Fibroblast of skin of left quadriceps (primary cell): ENCODE measurements around the gene DAPK1.
"Not testable (repeated sequence)": the region's sequence is repeated elsewhere in the genome, so short reads cannot be mapped to it uniquely, and the experiment has no call there.

Experiments
- DNase-seq, 2 experiments: peaks; one replicate each; pipeline ENCODE4 v3.0.0-alpha.2; 2013; ENCODE audit warnings: low read depth in 2 of 2

DAPK1 gene

DNA sequence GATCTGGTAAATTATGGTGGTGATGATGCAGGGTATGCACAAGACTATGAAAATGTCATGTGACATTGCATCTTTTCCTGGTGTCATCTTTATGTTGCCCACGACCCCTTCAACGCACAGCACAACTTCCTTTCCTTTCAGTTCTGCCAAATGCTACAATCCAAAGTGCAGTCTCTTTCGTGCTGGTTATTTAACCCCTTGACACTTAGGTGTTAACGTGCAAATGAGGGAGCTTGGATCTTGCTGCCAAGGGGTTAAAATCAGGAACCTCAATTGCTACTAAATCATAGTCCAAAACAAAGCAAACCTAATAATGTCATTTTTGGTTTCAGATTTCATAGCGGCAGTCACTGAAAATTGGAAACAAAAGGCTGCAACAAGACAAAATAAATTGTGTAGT is 244.2 kb downstream of the DAPK1 start:
- no peak for DNase-seq

DNA sequence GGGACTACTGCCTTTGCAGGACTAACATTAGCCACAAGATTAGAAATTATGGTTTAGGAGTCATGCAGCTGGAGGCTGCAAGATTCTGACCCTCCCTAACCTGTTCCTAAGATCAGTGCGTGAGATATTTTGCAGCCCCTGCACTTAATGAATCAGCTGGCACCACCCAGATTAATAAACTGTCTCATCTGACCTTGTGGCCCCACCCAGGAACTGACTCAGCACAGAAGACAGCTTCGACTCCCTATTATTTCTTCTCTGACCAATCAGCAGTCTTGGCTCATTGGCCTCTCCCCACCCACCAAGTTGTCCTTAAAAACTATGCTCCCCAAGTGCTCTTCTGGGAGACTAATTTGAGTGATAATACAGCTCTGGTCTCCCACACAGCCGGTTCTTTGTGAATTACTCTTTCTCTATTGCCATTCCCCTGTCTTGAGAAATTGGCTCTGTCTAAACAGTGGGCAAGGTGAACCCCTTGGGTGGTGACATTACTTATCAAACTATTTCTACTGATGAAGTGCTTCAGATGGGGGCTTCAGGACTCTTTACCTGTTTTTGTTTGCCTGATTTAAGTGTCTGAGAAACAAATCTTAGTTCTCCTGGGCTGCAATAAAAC is 245.3 kb downstream of the DAPK1 start:
- no peak for DNase-seq

DNA sequence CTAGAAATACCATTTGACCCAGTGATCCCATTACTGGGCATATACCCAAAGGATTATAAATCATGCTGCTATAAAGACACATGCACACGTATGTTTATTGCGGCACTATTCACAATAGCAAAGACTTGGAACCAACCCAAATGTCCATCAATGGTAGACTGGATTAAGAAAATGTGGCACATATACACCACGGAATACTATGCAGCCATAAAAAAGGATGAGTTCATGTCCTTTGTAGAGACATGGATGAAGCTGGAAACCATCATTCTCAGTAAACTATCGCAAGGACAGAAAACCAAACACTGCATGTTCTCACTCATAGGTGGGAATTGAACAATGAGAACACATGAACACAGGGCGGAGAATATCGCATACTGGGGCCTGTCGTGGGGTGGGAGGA is 246.6 kb downstream of the DAPK1 start:
- not testable (repeated sequence) for DNase-seq

DNA sequence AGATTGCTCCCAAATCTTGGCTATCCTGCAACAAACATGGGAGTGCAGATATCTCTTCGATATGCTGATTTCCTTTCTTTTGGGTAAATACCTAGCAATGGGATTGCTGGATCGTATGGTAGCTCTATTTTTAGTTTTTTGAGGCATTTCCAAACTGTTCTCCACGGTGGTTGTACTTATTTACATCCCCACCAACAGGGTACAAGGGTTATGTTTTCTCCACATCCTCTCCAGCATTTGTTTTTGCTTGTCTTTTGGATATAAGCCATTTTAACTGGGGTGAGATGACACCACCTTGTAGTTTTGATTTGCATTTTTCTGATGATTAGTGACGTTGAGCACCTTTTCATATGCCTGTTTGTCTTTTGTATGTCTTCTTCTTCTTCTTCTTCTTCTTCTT is 248.5 kb downstream of the DAPK1 start:
- no peak for DNase-seq

DNA sequence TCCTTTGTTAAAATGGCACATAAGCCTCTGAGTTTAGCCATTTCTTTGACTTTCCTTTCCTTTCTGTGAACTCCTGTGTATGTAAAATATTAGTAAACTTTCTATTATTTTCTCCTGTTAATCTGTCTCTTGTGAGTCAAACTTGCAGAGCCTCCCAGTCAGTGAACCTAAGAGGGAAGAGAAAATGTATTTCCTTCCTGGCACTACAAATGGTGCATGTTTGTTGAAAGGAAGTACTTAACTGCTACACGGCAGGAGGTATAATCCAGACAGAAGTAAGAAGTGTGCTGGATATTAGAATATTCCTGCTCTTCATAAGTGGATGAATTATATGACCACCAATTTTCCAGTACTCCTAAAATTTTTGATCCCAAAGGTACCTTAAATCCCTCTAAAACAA is 251.2 kb downstream of the DAPK1 start:
- DNase-seq = no peak

DNA sequence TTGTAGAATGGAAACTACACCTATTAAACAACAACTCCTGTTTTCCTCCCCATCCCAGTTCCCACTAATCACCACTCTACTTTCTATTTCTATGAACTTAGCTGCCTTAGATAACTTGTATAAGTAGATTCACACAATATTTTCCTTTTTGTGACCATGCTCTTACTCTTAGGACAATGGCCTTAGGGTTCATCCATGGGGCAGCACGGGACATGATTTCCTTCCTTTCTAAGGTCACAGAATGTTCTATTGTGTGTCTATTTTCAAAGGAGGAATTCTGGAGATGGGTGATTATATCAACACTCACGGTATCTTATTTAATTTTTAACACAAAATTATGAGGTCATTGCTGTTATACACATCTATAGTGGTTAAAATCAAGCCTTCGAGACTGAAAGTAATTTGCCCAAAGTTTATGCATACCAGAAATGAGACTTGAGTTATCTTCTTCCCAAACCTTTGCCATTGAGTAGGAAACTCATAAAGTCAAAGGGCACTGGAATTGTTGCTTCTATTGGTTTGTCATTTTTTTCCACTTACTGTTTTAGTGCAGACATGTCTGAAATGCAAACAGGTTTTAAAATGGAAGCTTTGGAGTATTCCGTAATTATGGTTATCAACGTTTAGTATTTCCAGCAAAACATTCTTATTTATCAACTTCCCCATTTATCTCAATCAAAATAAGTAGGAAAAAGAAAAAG is 251.8 kb downstream of the DAPK1 start:
- no peak for DNase-seq

DNA sequence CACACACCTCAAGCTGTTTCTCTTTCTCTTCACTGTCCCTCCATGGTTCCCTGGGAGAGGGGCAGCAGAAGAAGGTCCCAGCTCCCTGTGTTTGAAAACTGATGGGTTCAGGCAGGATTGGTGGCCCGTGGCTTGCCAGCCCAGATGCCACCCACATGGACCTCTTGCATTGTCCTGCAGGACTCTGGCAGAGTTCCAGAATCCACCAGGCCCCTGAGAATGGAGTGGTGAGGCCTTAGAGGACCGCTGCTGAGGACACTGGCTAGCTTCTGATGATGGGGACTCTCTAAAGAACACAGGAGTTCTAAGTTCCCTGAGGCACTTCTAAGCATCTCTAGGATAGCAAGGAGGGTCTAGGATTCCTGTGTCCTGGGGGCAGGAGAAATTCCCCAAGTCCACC is 253.1 kb downstream of the DAPK1 start:
- no peak for DNase-seq

DNA sequence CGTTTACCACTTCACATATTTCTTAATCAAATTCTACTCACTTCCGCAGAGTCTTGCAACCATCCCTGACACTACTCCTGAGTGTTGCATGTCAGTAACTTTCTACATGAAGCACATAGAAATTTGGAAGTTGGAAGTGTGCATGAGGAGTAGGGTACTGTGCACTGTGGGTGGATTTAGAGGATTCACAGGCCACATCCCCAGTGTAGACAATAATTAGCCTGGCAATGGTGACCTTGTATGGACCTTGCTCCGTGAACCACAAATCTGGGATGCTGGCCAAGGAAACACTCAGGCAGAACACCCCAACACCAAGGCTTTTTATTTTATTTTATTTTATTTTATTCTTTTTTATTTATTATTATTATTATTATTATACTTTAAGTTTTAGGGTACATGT is 253.8 kb downstream of the DAPK1 start:
- DNase-seq = no peak

DNA sequence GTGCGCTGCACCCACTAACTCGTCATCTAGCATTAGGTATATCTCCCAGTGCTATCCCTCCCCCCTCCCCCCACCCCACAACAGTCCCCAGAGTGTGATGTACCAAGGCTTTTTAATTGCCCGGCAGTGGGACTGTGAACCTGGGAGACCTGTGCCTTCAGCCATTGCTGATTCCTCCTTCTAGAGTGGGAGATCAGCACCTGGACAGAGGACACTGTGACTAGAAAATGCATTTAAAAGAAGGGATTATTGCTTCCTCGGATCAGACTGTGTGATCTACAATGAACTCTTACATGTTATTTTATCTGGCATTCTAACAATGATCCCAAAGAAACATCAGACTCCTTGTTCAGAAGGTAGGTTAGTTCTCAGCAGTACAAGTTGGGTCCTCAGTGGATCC is 254.2 kb downstream of the DAPK1 start:
- DNase-seq = no peak

DNA sequence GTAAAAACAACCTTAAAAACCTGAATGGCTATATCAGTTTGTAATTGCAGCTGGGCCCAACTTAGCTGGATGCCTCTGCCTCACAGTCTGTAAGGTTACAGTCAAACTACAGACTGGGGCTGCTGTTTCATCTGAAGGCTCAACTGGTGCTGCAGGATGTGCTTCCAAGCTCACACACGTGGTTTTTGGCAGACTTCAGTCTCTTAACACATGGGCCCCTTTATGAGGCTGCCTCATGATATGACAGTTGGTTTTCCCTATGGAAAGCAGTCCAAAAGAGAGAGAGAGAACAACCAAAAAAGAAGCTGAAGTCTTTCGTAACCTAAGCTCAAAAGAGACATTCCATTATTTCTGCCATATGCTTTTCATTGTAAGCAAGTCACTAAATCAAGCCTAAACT is 255.6 kb downstream of the DAPK1 start:
- DNase-seq = no peak
